Activated CD4-positive, alpha-beta T cell treated with anti-CD3 and anti-CD28 coated beads, Interleukin-2, amount 50 U/mL, for 4 hours (primary cell): ENCODE measurements around the gene SYT9.
A peak's percentile ranks its signal among the peaks of the same experiment; 100 is the strongest.
"Not testable (repeated sequence)": the region's sequence is repeated elsewhere in the genome, so short reads cannot be mapped to it uniquely, and the experiment has no call there.

Experiments used
- DNase-seq, 2 experiments: peaks; one replicate each; pipeline ENCODE4 v3.0.0-alpha.2; 2020

The SYT9 gene

DNA sequence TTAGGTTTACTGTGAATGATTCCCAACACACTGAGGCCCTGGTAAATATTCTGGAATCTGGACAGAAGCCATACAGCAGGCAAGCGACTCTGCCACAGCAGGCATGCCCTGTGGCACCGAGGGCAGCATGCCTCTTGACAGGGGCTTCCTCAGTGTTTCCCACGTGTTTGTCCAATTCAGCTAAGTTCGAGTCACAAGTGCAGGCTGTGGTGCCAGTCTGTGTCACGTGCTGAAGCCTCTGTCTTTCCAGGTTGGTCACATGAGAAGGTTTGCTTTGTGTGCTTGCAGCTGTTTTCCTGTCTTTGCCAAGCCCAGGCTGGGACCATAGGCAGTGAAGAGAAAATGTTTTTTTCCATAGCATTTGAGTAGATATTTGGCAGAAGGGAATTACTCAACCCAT, 259.7 kb downstream of the SYT9 start:
- DNase-seq = no peak

DNA sequence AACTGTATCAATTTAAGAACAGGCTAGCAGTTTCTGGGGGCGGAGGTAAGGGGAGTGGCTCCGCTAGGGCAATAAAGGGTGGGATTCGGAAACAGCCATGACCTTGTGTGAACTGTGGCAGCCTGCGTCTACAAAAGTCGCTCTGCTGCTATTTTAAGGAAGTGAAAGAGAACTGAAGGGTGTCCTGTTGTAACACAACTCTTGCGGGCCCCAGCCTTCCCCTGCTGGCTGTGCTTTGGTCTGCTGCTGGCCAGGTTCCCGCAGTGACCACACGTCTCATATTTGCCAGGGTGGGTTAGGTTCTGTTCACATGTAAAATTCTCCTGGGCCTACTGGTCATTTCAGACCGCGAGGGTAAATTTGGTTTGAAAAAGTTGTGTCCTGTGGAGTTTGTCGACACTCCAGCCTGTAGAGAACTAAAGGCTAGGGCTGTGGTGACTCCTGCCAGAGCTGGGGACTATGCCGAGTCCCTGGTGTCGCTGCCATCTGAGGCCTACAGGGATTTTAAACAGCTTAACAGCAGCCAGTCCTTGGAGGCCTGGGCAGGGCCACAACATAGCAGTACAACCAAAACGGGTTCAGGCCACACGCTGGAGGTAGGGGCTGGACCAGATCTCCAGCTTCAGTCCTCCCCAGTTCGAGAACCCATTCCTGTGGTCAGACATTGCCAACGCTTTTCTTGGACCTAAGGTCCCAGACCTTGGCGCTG, 261.0 kb downstream of the SYT9 start:
- no peak for DNase-seq

DNA sequence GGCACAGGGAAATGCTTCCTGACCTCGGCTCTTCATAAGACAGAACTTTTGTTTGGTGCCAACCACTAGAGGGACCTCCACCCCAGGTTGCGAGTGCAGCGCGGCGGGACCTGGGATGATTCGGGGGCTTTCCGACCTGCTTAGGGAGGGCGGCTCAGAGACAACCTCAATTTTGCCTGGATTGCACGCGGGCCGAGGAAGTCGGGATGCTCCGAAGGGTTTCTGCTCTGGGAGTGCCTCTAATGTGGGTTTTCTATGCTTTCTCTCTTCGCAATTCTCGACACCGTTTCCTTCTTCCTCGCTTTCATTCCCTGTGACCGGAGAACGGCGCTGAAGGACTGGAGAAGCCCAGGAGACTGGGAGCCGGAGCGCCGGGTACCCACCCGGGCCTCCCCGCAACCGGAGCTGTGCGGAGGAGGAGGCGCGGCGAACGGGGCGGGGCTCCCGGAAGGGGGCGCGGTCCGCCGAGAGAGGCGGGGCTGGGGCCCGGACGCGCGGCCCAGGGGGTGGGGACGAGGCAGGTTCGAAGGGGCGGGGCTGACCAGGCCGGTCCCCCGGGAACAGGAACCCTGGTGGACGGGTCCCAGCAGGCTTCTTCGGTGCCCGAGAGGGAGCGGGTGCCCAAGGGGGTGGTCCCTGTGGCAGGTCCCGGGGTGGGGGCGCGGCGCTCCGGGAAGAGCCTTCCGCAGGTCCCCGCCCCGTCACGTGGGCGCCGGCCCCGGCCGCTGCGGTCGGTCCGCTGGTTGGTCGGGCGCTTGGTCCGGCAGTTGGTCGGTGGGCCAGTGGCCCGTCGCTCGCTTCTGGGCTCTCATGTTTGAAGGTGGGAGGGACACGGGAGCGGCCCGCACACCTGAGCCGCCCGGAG, 261.8 kb downstream of the SYT9 start, which contains the start of gene PPFIBP2:
PPFIBP2 (plus strand) TSS at position 766 of the 865 bp plus-strand sequence. CDS start 35,477 bp downstream, outside the sequence.
- DNase-seq = peak; percentile 73 to 74

DNA sequence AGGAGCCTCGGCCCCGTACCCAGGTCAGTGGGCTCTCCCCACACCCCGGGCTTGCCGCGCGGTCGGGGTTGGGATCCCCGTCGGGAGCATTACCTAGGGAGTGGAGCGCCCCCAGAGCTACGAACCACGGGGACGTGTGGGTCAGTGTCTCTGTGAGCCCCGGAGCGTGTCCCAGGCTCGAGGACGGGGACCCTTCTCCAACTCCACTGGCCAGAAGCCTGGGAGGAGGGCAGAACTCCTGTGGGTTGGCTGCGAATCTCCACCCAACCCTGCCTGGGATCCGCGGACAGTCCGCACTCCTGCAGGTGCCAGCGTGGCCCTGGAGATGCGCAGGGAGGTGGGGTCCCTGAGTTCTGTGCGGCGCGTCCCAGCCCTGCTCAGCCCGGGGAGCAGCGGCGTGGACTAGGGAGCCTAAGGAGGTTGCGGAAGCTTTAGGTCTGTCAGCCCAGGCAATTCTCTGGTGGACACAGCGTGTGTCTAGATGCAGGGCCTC, 262.4 kb downstream of the SYT9 start:
- DNase-seq = no peak

DNA sequence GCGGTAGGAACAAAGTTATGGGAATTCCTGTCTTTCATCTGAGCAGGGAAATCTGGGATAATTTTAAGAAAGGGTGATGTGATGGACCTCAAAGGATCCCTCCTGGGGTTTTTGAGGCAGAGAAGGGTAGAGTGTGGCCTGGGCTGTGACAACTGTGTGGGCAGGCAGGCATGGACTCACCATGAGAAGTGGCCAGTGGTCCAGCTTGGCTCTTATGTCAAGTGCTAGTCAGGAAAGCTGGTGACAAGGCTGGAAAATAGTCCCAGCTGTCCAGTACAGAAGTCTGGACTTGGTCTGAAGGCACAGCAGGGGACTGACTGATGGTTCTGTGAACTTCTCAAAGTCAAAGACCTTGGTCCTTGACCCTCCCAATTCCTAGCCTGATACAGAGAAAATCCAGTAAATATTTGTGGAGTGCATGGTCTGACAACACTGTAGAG, 263.8 kb downstream of the SYT9 start:
- no peak for DNase-seq

DNA sequence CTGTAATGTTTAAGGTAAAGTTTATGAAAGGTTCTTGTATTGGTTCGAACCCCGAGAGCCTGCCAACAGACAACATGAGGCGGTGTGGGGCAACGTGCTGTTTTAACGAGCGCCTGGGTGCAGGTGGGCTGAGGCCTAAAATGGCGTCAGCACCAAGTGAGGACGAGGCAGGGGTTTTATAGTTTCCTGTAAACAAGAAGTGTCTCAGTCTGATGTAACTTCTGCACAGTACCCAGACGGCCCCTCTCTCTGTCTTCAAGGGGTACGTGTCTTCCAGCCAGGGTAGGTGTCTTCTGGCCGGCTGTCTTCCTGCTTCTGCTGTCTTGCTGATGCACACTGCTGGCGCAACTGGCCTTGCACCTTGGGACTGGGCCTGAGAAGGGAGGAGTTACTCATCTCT, 264.8 kb downstream of the SYT9 start:
- DNase-seq = no peak

DNA sequence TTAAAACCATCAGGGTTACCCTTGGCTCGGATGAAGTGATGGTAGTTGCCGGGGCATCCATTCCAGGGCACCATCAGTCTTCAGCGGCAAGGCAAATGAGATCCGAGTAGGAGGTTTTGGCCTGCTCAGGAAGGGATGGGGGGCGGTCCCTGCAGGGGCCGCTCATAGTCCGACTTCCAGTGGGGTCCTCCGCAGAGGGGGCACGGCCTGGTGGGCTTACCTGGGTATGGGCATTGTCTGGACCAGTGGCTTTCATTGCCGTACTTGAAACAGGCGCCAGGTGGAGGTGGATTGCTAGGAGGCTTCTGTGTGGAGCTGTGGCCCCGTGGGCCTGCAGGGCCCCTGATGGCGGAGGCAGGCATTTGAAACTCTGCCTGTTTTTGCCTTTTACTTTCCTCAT, 266.0 kb downstream of the SYT9 start:
- not testable (repeated sequence) for DNase-seq
